NCI-H2196 treated with DMSO at 0.1 percent for 48 hours (cell line): Measurements from ENCODE around the gene DIP2C.
"Not testable (repeated sequence)": the region's sequence is repeated elsewhere in the genome, so short reads cannot be mapped to it uniquely, and the experiment has no call there.

Experiments used
- DNase-seq: peaks from one replicate; lab custom pipeline; 2025; ENCODE audit not compliant: unreplicated experiment; lab: John Stamatoyannopoulos, UW

Gene DIP2C

GRCh38 chr10:472241-472910 lies 217.1 kb downstream of the DIP2C start:
- DNase-seq, result no peak

- DNase-seq, result no peak
Measured at GRCh38 chr10:470339-471003, 219.0 kb downstream of the DIP2C start.

GRCh38 chr10:469947-470338 lies 219.5 kb downstream of the DIP2C start:
- no peak for DNase-seq

- no peak for DNase-seq
Measured at GRCh38 chr10:459743-460142, 229.7 kb downstream of the DIP2C start.

GRCh38 chr10:458421-458851 lies 231.0 kb downstream of the DIP2C start:
- DNase-seq, result no peak

- DNase-seq, result no peak
Measured at GRCh38 chr10:456486-456885, 233.0 kb downstream of the DIP2C start.

- no peak for DNase-seq
Measured at GRCh38 chr10:454860-455259, 234.6 kb downstream of the DIP2C start.

GRCh38 chr10:453647-454046 lies 235.8 kb downstream of the DIP2C start:
- no peak for DNase-seq

GRCh38 chr10:452512-453426 lies 236.7 kb downstream of the DIP2C start:
- no peak for DNase-seq

GRCh38 chr10:451856-452255 lies 237.6 kb downstream of the DIP2C start:
- no peak for DNase-seq

- no peak for DNase-seq
Measured at GRCh38 chr10:451021-451471, 238.4 kb downstream of the DIP2C start.

GRCh38 chr10:450463-450862 lies 239.0 kb downstream of the DIP2C start:
- no peak for DNase-seq

GRCh38 chr10:449331-449730 lies 240.1 kb downstream of the DIP2C start:
- not testable (repeated sequence) for DNase-seq

- DNase-seq, result no peak
Measured at GRCh38 chr10:443459-443858, 246.0 kb downstream of the DIP2C start.

GRCh38 chr10:442209-442608 lies 247.3 kb downstream of the DIP2C start:
- DNase-seq, result no peak

GRCh38 chr10:441659-442058 lies 247.8 kb downstream of the DIP2C start:
- no peak for DNase-seq

- DNase-seq, result no peak
Measured at GRCh38 chr10:440127-440526, 249.3 kb downstream of the DIP2C start.

GRCh38 chr10:437698-438490 lies 251.6 kb downstream of the DIP2C start:
- DNase-seq, result no peak

- DNase-seq, result no peak
Measured at GRCh38 chr10:436911-437665, 252.4 kb downstream of the DIP2C start.

GRCh38 chr10:436013-436697 lies 253.3 kb downstream of the DIP2C start:
- no peak for DNase-seq
